HG03025 (cell line): ENCODE results near the gene HRH2.

Experiments
- ATAC-seq: cut with Tn5 transposase; IDR thresholded peaks from one replicate; pipeline ENCODE4 v1.9.1; 2021; ENCODE audit warnings: mild to moderate bottlenecking, moderate library complexity; ENCODE audit not compliant: unreplicated experiment, low FRiP score

The HRH2 gene

GRCh38 chr5:175672976-175673648 lies 15.2 kb downstream of the HRH2 start:
- no peak for ATAC-seq

- ATAC-seq = no peak
These were observed 17.0 kb downstream of the HRH2 start for GRCh38 chr5:175674731-175675346.

- ATAC-seq = no peak
These were observed 18.0 kb downstream of the HRH2 start for GRCh38 chr5:175675873-175676272.

- ATAC-seq = no peak
These were observed 19.7 kb downstream of the HRH2 start for GRCh38 chr5:175677571-175677970.

GRCh38 chr5:175678074-175678473 lies 20.2 kb downstream of the HRH2 start:
- no peak for ATAC-seq

GRCh38 chr5:175679411-175679810 lies 21.5 kb downstream of the HRH2 start:
- no peak for ATAC-seq

- ATAC-seq = no peak
These were observed 22.1 kb downstream of the HRH2 start for GRCh38 chr5:175680020-175680419.

- no peak for ATAC-seq
These were observed 22.6 kb downstream of the HRH2 start for GRCh38 chr5:175680463-175680862.

GRCh38 chr5:175681045-175681967 lies 23.4 kb downstream of the HRH2 start:
- ATAC-seq = no peak

GRCh38 chr5:175681968-175682340 lies 24.1 kb downstream of the HRH2 start:
- ATAC-seq = no peak

GRCh38 chr5:175682664-175683063 lies 24.8 kb downstream of the HRH2 start:
- no peak for ATAC-seq

- ATAC-seq = no peak
These were observed 25.4 kb downstream of the HRH2 start for GRCh38 chr5:175683231-175683630.

- ATAC-seq = no peak
These were observed 26.1 kb downstream of the HRH2 start for GRCh38 chr5:175683921-175684320.

- no peak for ATAC-seq
These were observed 27.1 kb downstream of the HRH2 start for GRCh38 chr5:175684931-175685330.

- no peak for ATAC-seq
These were observed 28.0 kb downstream of the HRH2 start for GRCh38 chr5:175685701-175686350.

GRCh38 chr5:175686396-175686795 lies 28.5 kb downstream of the HRH2 start:
- no peak for ATAC-seq

GRCh38 chr5:175686826-175687225 lies 29.0 kb downstream of the HRH2 start:
- no peak for ATAC-seq

GRCh38 chr5:175687231-175687701 lies 29.4 kb downstream of the HRH2 start:
- ATAC-seq = no peak

- no peak for ATAC-seq
These were observed 30.7 kb downstream of the HRH2 start for GRCh38 chr5:175688352-175689146.
